OCI-LY3 (cell line): Measurements from ENCODE around the gene DSEL.

ENCODE experiments used
- EZH2phosphoT487 ChIP-seq: fragments of 200-600 bp; shearing (Covaris generic); IDR thresholded peaks from 2 replicates; pipeline ENCODE4 v1.6.1; 2018; ENCODE audit warnings: antibody characterized with exemption, mixed run types, low read depth
- TF ChIP-seq, protein P1 (sequence below): fragments of 200-600, 300-600 bp; sonication (generic); IDR thresholded peaks from 2 replicates; pipeline ENCODE4 v1.5.1; 2014; ENCODE audit warnings: antibody characterized with exemption, low read length, low read depth

DNA sequence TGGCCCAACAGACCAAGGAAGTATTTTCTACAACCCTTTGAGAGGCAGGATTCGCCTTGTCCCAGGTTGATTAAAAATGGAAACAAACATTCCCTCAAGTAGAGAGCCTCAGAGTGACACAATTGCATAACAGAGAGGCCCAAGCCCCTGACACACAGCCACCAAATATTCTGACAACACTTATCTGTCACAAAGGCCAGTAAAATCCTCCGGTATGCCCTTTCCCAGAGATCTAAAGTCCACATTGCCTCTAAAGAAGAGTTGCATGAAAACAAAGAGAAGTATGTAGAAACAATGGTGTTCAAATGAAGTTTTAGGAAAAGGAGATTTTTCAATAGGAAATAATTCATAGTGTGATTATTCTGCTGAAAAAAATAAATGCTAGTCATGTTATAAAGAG, 32.1 kb downstream of the DSEL start:
- TF ChIP-seq, protein P1, sequence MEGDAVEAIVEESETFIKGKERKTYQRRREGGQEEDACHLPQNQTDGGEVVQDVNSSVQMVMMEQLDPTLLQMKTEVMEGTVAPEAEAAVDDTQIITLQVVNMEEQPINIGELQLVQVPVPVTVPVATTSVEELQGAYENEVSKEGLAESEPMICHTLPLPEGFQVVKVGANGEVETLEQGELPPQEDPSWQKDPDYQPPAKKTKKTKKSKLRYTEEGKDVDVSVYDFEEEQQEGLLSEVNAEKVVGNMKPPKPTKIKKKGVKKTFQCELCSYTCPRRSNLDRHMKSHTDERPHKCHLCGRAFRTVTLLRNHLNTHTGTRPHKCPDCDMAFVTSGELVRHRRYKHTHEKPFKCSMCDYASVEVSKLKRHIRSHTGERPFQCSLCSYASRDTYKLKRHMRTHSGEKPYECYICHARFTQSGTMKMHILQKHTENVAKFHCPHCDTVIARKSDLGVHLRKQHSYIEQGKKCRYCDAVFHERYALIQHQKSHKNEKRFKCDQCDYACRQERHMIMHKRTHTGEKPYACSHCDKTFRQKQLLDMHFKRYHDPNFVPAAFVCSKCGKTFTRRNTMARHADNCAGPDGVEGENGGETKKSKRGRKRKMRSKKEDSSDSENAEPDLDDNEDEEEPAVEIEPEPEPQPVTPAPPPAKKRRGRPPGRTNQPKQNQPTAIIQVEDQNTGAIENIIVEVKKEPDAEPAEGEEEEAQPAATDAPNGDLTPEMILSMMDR = no peak
- no peak for TF ChIP-seq EZH2phosphoT487
